H1 (cell line): Measurements from ENCODE around the gene TTC13. TPM values are rescaled to one million over a fixed set of nuclear protein-coding genes. Genes with fewer than 3 reads are reported as not detected.

Experiments
- BRCA1 ChIP-seq: IDR thresholded peaks from 2 replicates; pipeline ENCODE4 v1.6.1; 2012; ENCODE audit warnings: low read depth, low read length, improper control_type of control experiment
- CEBPB ChIP-seq: IDR thresholded peaks from 2 replicates; pipeline ENCODE4 v1.6.1; 2012; ENCODE audit warnings: low read depth, low read length
- FOSL1 ChIP-seq: IDR thresholded peaks from 2 replicates; pipeline ENCODE4 v1.6.1; 2011; ENCODE audit warnings: mild to moderate bottlenecking, low read depth, low read length, moderate library complexity; ENCODE audit not compliant: insufficient read depth
- HDAC2 ChIP-seq, 2 experiments: fragments of 300-600 bp in 1 of 2; sonication (generic) in 1 of 2; IDR thresholded peaks; 2 replicates each; pipeline ENCODE4 v1.6.1; 2011 to 2012; ENCODE audit warnings: low read depth in 2 of 2, low read length in 2 of 2, mild to moderate bottlenecking in 2 of 2, moderate library complexity in 2 of 2, borderline replicate concordance in 1 of 2, inconsistent platforms in 1 of 2
- TCF12 ChIP-seq: IDR thresholded peaks from 2 replicates; pipeline ENCODE4 v1.6.1; 2011; ENCODE audit warnings: low read depth, mild to moderate bottlenecking, low read length
- polyA plus RNA-seq, 7 experiments: library from polyadenylated mRNA; depleted of rRNA in 3 of 7; stranded (reverse) in 5 of 7; unstranded in 2 of 7; fragments of >200 nt in 5 of 7; fragments of 200-250 nt in 2 of 7; gene quantifications; 1 replicate in 5 of 7; 2 replicates in 1 of 7; 4 replicates in 1 of 7; pipeline versions ENCODE4 v1.2.1 to v1.2.3, GENCODE V29; 2011 to 2013; ENCODE audit warnings: missing spikeins in 2 of 7, mixed read lengths in 2 of 7
- total RNA-seq: library from RNA; stranded (reverse); fragmentation: NEBNext Ultra II Directional; extraction: Animal tissue kit (Norgen Biotek cat#: 25700); gene quantifications from 2 replicates; pipeline ENCODE4 v1.2.1, GENCODE V29; 2021
- TF ChIP-seq, protein P1 (sequence below): IDR thresholded peaks from 2 replicates; pipeline ENCODE4 v1.6.1; 2011; ENCODE audit warnings: low read depth, mild to moderate bottlenecking, low read length; ENCODE audit not compliant: insufficient read depth

TTC13 gene
- total and polyA plus RNA-seq, 2 of the 8 experiments (the other 6 are each of a cell fraction or from before 2014, with no cell fraction given): 3.1 to 7.1 TPM

DNA sequence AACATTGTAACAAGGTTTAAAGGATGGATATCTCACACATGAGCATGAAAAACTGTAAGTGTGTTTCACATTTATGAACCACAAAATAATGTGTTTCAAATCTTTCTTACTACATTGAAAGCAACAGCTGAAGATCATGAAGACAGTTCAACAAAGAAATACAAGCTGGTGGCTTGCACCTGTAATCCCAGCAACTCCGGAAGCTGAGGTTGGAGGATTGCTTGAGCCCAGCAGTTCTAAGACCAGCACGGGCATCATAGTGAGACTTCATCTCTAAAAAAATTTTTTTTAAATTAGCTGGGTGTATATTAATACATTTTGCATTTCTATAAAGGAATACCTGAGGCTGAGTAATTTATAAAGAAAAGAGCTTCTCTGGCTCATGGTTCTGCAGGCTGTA is 83.2 kb downstream of the TTC13 start (continued):
- TF ChIP-seq, protein P1, sequence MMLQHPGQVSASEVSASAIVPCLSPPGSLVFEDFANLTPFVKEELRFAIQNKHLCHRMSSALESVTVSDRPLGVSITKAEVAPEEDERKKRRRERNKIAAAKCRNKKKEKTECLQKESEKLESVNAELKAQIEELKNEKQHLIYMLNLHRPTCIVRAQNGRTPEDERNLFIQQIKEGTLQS: no peak
- TF ChIP-seq BRCA1: no peak
- no peak for TF ChIP-seq HDAC2 (IDR thresholded peaks at IDR 0.05; ENCODE audit: borderline replicate concordance in 1 of 2, low read depth in 2 of 2, low read length in 2 of 2)
- no peak for TF ChIP-seq TCF12
- no peak for TF ChIP-seq FOSL1
- no peak for TF ChIP-seq CEBPB
